Measurements from ENCODE around the gene STIP1. TPM values are rescaled to one million over a fixed set of nuclear protein-coding genes. Genes with fewer than 3 reads are reported as not detected.

The STIP1 gene
- total and polyA plus RNA-seq, 10 of the 15 experiments (the other 5 are each of a cell fraction or from before 2014, with no cell fraction given), result 25.2 to 291 (median 191) TPM

DNA sequence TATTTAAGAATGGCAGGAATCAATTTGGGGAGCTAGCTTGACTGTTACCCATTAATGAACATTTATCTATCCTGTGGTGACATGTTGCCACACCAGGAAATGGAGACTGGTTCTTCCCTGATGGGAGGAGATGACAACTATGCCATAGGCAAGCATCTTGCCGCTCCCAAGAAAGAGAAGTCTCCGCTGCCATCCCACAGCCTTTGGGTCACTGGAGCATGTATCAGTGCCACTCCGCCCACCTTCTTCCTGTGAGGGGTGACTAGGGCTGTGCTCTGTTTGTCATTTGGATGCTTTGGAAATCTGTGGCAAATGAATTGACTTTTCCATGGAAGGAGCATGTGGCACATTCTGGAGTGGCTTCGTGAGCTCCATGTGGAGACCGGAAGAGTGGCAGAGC is 6.5 kb downstream of the STIP1 start:
- TF ChIP-seq NR2C2 (IDR thresholded peaks at IDR 0.05; ENCODE audit: borderline replicate concordance, control insufficient read depth, insufficient read length, low read depth) (no peak), SP1 (IDR thresholded peaks at IDR 0.05; ENCODE audit: low read depth, low read length) (no peak), SREBF1 (IDR thresholded peaks at IDR 0.05; ENCODE audit: low read length) (no peak), BCL11A (IDR thresholded peaks at IDR 0.05; ENCODE audit: low read depth, low read length) (no peak)
- TF ChIP-seq, protein P1, sequence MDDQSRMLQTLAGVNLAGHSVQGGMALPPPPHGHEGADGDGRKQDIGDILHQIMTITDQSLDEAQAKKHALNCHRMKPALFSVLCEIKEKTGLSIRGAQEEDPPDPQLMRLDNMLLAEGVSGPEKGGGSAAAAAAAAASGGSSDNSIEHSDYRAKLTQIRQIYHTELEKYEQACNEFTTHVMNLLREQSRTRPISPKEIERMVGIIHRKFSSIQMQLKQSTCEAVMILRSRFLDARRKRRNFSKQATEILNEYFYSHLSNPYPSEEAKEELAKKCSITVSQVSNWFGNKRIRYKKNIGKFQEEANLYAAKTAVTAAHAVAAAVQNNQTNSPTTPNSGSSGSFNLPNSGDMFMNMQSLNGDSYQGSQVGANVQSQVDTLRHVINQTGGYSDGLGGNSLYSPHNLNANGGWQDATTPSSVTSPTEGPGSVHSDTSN (IDR thresholded peaks at IDR 0.05; ENCODE audit: insufficient replicate concordance, low read depth, low read length), result no peak
- TF ChIP-seq, protein P2, sequence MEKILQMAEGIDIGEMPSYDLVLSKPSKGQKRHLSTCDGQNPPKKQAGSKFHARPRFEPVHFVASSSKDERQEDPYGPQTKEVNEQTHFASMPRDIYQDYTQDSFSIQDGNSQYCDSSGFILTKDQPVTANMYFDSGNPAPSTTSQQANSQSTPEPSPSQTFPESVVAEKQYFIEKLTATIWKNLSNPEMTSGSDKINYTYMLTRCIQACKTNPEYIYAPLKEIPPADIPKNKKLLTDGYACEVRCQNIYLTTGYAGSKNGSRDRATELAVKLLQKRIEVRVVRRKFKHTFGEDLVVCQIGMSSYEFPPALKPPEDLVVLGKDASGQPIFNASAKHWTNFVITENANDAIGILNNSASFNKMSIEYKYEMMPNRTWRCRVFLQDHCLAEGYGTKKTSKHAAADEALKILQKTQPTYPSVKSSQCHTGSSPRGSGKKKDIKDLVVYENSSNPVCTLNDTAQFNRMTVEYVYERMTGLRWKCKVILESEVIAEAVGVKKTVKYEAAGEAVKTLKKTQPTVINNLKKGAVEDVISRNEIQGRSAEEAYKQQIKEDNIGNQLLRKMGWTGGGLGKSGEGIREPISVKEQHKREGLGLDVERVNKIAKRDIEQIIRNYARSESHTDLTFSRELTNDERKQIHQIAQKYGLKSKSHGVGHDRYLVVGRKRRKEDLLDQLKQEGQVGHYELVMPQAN (conservative IDR thresholded peaks at IDR 0.05), result no peak
- TF ChIP-seq, protein P3, sequence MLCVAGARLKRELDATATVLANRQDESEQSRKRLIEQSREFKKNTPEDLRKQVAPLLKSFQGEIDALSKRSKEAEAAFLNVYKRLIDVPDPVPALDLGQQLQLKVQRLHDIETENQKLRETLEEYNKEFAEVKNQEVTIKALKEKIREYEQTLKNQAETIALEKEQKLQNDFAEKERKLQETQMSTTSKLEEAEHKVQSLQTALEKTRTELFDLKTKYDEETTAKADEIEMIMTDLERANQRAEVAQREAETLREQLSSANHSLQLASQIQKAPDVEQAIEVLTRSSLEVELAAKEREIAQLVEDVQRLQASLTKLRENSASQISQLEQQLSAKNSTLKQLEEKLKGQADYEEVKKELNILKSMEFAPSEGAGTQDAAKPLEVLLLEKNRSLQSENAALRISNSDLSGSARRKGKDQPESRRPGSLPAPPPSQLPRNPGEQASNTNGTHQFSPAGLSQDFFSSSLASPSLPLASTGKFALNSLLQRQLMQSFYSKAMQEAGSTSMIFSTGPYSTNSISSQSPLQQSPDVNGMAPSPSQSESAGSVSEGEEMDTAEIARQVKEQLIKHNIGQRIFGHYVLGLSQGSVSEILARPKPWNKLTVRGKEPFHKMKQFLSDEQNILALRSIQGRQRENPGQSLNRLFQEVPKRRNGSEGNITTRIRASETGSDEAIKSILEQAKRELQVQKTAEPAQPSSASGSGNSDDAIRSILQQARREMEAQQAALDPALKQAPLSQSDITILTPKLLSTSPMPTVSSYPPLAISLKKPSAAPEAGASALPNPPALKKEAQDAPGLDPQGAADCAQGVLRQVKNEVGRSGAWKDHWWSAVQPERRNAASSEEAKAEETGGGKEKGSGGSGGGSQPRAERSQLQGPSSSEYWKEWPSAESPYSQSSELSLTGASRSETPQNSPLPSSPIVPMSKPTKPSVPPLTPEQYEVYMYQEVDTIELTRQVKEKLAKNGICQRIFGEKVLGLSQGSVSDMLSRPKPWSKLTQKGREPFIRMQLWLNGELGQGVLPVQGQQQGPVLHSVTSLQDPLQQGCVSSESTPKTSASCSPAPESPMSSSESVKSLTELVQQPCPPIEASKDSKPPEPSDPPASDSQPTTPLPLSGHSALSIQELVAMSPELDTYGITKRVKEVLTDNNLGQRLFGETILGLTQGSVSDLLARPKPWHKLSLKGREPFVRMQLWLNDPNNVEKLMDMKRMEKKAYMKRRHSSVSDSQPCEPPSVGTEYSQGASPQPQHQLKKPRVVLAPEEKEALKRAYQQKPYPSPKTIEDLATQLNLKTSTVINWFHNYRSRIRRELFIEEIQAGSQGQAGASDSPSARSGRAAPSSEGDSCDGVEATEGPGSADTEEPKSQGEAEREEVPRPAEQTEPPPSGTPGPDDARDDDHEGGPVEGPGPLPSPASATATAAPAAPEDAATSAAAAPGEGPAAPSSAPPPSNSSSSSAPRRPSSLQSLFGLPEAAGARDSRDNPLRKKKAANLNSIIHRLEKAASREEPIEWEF (IDR thresholded peaks at IDR 0.05; ENCODE audit: insufficient replicate concordance, low read depth, low read length), result no peak
- Histone ChIP-seq H3K79me2 (ENCODE audit: control insufficient read depth, insufficient read depth, low read length) (peaks cover 32% of the 10 kb centered on the region), H3K4me1 (ENCODE audit: control insufficient read depth, insufficient read depth, low read length) (peaks cover 4% of the 10 kb centered on the region; the same call in 1 of the 2 replicates), H3K27me3 (replicated peaks in 1 of 2; ENCODE audit: control insufficient read depth in 2 of 2, insufficient read depth in 2 of 2, low read length in 1 of 2) (no peaks in the 10 kb centered on the region), H3K9me3 (replicated peaks; ENCODE audit: control insufficient read depth, insufficient read depth, low read length) (no peaks in the 10 kb centered on the region), H4K20me1 (ENCODE audit: control insufficient read depth, insufficient read depth) (no peaks in the 10 kb centered on the region), H3K36me3 (ENCODE audit: control insufficient read depth in 2 of 2, insufficient read depth in 2 of 2, low read length in 1 of 2) (peaks cover 29 to 32% of the 10 kb centered on the region in 2 experiments), H3K4me3 (no peak overlapping the region), H3K4me2 (ENCODE audit: control insufficient read depth, insufficient read depth) (no peak overlapping the region), H2AFZ (ENCODE audit: control insufficient read depth, low read depth, low read length) (no peak overlapping the region), H3K9ac (ENCODE audit: control insufficient read depth, insufficient read depth, low read length) (no peak overlapping the region), H3K27ac (ENCODE audit: control insufficient read depth, insufficient read depth) (no peak overlapping the region)
- 91% methylated on average over 5 of the region's 5 CpGs for WGBS (ENCODE audit: insufficient coverage, insufficient replicate concordance, low lambda C conversion rate, missing lambda C conversion rate)
- no TSS peak for BruUV-seq (replicated peaks)
- FAIRE-seq (no peak), DNase-seq (ENCODE audit: low read depth, low spot score) (no peak), ATAC-seq (no peak)
- POLR2A ChIA-PET, result no interaction called here
- CTCF ChIA-PET, result interaction anchor here (0.7 kb wide), 1 partner anchor 112 kb away, joined by 3 read pairs; no protein-coding TSS in a partner anchor
- RAD21 ChIA-PET (ENCODE audit: unreplicated experiment), result interaction anchor here (0.9 kb wide), 1 partner anchor 12 kb away, joined by 5 read pairs; no protein-coding TSS in a partner anchor
- in situ Hi-C loops (cut with MboI), result no loop called here
- SMC1A ChIA-PET (ENCODE audit: uncharacterized antibody, unreplicated experiment), result no interaction called here
- intact Hi-C loops (cut with micrococcal nuclease; ENCODE audit: unreplicated experiment), result no loop called here

Measured in GM12878 (cell line).